Endometrial microvascular endothelial cells (primary cell): Measurements from ENCODE around the gene CLIC1. TPM values are rescaled to one million over a fixed set of nuclear protein-coding genes. Genes with fewer than 3 reads are reported as not detected.

Experiments
- in situ Hi-C: cut with HindIII; loops from 2 replicates; pipeline ENCODE4 v1.10.0; 2017; ENCODE audit warnings: low sequenced_read_pairs, low pct_unique_long_range_greater_than_20kb; ENCODE audit errors: inconsistent ontology term
- total RNA-seq: library from RNA; depleted of rRNA; stranded (reverse); fragments of >200 nt; gene quantifications from one replicate; pipeline ENCODE4 v1.2.3, GENCODE V29; 2015; ENCODE audit errors: inconsistent ontology term

The CLIC1 gene
- 1,067 TPM for total RNA-seq

- in situ Hi-C loops: no loop called here
These were observed at the start of gene CLIC1 for GRCh38 chr6:31736021-31736767. Gene CLIC1 (minus strand): TSS chr6:31736530. CDS start chr6:31736300, 230 bp downstream.

DNA sequence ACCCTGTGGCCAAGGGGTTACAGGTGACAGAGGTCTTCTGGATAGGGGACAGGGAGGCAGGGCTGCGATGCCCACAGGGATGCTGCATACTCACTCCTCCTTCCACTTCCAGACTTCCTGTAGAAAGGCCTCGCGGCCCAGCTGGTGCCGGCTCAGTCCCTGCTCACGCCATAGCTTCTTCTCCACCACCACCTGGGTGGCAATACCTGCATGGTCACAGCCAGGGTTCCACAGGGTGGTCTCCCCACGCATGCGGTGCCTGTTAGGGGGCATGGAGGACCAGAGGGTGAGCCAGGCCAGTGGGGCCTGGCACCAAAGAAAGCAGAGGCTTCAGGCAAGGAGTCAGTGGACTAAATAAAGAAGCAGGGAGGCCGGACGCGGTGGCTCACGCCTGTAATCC, 49.1 kb upstream of the CLIC1 start:
- in situ Hi-C loops: no loop called here

DNA sequence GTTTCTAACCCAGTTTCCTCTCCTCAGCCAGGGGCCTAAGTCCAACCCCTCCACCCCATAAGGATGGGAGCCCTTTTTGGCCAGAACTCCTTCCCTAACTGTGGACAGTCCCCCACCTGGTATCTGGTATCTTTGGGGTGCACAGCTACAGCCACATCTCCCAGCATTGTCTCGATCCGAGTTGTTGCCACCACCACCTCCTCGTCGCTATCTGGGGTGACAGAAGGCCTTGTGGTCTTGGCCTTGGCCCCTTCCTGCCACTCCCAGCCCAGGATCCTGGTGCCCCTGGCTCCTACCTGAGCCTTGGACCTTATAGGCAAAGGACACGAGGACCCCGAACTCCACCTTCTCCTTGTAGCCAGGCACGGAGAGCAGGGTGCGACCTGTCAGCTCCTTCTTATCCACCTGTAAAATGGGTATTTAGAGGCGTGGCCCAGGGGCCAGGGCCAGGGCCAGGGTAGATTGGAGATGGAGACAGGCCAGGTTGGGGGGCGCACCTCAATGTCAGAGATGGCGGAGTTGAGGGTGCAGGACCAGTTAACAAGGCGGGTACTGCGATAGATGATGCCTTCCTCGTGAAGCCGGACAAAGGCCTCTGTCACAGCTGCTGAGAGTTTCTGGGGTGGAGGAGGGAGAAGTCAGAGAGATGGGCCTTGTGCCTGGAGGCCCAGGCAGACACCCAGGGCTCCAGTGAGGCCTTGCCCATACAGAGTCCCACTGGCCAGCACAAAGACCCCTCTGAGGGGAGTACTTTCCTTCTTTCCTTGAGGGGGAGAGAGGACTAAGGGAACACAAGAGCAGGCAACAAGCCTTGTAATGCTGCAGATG, 48.0 kb upstream of the CLIC1 start:
- in situ Hi-C loops: no loop called here

GRCh38 chr6:31782126-31782855, 46.0 kb upstream of the CLIC1 start:
- in situ Hi-C loops: no loop called here

DNA sequence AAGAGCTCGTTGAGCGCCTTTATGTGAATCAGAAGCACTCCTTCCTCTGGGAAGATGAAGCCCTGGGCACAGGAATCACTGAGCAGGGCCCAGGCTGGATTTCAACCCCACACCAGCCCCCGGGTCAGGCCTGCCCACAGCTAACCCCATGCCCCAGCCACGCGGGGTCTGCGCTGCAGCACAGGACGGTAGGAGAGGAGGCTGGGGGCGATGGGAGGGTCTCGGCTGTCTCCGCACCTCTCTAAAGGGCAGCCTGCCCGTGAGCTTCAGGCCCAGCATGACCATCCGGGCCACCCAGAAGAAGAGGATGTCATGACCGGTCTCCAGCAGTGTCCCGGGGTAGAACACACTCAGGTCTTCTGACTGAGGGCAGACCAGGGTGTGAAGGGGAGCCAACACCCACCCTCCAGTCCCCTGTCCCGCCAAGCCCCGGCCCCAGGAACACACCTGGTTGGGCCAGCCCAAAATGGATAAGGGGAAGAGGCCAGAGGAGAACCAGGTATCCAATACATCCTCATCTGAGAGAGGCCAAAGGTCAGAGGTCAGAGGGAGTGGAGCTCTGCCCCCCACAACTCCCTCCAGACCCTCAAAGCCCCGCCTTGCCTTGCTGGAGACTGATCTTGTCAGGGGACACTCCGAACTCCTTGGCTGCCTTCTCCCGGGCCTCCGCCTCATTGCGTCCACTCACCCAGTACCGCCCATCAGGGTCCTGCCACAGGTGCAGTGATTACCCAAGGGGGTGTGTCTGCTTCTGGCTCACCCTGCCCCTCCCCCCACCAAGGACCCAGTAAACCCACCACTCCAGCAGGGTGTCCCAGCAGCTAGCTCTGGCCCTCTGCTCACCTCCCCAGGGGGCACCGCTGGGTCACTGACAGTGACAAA, 45.2 kb upstream of the CLIC1 start:
- in situ Hi-C loops: no loop called here

DNA sequence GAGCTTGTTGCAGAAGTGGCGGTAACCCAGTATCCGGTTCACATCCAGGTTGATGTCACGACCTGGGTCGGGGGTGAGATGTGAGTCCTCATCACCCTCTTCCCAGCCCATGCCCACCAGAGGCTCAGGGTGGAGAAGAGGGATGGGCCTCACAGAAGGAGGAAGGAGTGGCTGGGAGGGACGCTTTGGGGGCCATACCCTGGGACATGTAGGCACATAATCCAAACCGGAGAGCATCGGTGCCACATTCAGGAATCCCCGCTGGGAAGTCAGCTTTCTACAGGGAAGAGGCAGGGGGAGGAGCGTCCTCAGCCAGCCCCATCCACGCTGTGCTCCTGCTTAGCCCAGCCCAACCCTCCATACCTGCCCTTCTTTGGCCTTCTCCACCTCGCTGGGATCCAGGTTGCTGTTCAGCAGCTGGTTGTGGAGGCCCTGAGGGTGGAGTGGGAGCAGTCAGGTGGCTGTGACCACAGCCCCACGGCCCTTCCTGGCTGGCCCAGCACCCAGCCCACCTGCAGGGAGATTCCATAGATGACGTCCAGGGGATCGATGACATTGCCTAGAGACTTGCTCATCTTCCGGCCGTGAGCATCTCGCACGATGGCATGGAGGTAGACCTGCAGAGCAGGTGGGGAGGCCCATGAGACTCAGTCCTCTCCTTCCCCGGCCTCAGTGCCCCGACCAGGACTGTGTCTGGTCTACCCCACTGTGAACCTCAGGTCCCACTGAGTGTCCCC, 44.3 kb upstream of the CLIC1 start:
- in situ Hi-C loops: no loop called here

- in situ Hi-C loops: no loop called here
These were observed 43.6 kb upstream of the CLIC1 start for GRCh38 chr6:31779908-31780307.

GRCh38 chr6:31778999-31779885, 42.9 kb upstream of the CLIC1 start:
- in situ Hi-C loops: no loop called here

DNA sequence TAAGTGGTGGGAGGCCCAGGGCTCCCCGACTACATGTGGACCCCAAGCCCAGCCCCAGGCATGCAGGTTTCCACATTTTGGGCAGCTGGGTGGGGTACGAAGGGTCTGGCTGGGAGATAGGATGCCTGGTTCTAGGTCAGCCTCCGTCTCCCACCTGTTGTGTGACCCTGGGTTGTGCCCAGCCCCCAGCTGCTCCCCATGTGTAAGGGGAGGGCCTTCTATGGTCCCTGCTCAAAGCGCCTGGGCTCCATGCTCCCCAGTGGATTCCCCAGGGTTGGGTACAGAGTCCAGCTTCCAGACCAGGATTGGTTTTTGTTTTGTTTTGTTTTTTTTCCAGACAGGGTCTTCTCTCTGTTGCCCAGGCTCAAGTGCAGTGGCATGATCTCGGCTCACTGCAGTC, 41.9 kb upstream of the CLIC1 start:
- in situ Hi-C loops: no loop called here

DNA sequence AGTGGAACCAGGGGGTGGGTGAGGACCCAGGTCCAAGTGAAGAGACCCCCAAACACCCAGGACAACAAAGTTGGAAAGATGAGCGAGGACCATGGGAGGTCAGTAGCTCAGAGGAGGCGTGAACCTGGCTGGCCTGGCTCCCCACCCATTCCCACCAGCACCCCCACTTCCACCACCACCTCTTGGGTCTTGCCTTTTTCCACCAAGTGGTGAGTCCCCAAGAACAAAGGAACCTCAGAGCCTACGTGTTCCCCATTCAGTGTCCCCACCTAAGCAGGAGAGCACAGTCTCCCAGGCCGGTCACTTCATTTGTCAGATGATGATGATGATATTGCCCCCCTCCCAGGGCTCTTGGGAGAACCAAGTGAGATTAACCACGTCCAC, 41.3 kb upstream of the CLIC1 start:
- in situ Hi-C loops: no loop called here

- in situ Hi-C loops: no loop called here
These were observed 40.8 kb upstream of the CLIC1 start, which contains the start of gene VWA7 for GRCh38 chr6:31776989-31777666. Gene VWA7 (minus strand): TSS chr6:31777328. CDS start chr6:31776779, 549 bp downstream.

- in situ Hi-C loops: no loop called here
These were observed 40.2 kb upstream of the CLIC1 start for GRCh38 chr6:31776485-31776988.

DNA sequence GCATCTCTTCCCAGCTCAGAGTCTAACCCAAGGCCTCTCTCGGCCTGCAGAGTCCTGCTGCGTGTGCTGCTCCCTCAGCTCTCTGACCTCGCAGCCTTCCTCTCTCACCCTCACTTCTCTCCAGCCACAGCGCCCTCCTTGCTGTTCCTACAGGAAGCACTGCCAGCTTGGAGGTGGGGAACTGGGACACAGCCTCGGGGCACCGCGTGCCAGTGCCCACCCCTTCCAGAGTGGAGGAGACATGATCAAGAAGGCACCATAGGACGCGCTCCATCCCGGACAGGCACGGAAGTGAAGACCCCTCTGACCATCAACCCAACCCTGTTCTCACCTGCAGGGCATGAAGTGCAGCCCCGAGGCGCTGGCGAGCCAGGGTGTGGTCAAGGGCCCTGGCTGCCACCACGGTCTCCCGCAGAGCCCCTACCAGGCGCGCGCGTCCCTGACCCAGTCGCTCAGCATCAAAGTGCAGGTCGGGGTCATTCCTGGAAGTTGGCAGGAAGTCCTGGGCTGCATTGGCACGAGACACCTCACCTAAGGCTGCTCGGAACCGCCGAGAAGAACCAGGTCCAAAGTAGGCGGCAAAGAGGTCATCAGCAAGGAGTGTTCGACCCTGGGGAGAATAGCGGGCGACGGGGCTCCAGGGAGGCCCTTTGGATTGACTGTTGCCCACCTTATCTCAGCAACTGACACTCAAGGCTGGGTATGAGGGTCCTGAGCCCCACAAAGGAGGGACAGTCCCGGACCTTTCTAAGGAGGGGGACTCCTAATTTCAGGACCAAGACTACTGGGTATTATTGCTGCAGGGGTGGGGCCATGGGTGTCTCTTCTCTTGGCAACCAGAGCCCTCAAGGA, 39.5 kb upstream of the CLIC1 start:
- in situ Hi-C loops: no loop called here

GRCh38 chr6:31775184-31775583, 38.9 kb upstream of the CLIC1 start:
- in situ Hi-C loops: no loop called here

DNA sequence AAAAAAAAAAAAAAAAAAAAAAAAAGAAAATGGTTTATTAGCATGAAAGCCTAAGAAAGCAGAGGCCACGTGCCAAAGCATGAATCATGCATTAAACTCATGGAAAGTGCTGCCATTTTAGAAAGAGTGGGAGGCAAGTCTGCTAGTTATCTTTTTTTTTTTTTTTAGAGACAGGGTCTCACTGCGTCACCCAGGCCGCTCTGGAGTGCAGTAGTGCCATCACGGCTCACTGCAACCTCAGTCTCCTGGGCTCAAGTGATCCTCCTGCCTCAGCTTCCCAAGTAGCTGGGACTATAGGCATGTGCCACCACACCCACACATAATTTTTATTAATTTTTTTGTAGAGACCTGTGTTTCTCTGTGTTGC, 35.6 kb upstream of the CLIC1 start:
- in situ Hi-C loops: no loop called here

- in situ Hi-C loops: no loop called here
These were observed 34.5 kb upstream of the CLIC1 start for GRCh38 chr6:31770860-31771259.
